ENCODE measurements around the gene DAPK2.

The DAPK2 gene

DNA sequence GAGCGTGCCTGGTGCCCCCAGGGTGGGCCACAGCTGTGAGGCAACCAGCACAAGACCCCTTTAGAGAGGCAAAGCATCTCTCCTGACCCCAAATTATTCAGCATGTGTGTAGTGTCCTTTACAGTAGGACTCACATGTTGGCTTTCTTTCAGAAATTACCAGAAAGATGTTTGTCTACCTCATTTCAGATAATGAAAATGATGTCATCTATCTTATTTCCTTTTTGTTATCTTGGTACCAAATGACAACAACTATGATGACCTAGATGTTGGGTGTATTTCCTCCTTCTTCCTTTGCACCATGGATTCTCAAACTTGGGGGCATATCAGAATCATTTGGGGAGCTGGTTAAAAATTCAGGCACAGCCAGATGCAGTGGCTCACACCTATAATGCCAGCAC lies 50.5 kb downstream of the DAPK2 start:
- no peak for DNase-seq

DNA sequence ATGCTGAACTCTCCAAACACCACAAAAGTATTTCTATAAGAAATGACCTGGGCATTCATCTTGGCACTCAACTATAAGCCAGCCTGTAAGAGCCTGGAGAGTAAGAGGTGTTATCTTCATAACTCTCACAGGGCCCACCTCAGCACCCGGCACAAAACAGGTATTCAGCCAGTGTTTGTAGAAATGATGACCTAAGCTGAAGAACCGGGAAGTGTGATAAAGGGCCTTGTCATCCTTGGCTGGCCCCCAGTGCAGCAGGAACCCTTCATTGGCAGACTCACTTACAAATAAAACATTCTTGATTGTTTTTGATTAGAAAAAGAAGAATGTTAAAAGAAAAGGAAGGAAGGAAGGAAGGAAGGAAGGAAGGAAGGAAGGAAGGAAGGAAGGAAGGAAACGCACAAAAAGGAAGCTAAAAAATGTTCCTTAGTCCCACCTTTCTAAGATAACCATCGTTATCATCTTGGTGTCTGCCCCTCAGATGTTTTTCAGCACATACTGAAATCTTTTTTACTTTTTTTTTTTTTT lies 52.1 kb downstream of the DAPK2 start:
- DNase-seq = no peak

DNA sequence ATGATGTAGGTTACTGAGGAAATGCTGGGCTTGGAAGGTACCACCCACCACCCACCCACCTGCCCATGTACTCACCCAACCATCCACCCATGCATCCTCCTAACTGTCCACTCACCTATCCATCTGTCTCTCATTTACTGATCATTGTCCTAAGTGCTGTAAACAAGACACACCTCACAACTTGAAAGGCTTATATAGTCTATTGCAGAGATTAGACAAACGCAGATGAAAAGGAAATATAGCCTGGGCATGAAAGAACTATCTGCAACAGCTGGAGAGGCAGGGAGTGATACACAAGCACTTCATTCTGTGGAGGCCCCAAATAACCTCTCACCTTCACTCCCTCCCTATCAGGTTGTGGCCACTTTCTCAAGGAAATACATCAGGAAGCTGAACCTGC lies 54.0 kb downstream of the DAPK2 start:
- DNase-seq = no peak

DNA sequence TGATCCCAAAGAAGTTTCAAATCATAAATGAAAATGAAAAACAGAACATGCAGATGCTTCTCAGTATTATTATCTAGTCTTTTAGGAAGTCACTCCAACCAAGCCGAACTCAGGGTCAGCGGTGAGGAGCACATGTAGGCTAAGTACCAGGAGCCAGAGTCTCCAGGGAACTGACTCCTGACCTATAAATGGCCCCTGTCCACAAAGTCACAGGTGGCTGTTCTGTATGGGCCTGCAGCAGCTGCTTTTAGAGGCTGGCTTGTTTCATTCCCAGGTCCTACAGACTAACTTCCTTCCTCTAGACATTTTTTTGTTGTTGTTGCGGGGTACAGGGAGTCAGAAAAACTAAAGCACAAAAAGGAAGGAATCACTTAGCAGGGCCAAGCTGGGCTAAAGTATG lies 54.6 kb downstream of the DAPK2 start:
- no peak for DNase-seq

DNA sequence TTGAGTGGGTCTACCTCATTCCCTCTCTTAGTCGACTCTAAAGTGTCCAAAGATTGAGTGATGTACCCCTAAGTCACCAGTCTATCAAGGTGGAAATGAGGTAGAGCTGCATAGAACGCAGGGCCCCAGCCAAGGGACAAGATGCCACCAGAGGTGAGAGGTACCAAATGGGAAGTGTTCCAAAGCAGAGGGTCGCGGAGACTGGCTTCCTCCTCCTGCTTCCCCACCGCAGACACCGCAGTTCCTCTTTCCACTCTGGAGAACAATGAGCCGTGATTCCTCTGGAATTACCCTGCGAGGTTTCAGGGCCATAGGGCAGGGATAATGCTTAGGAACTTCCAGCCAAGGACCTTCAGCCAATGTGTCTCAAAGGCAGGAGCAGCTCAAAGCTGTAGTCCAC lies 55.8 kb downstream of the DAPK2 start:
- no peak for DNase-seq

DNA sequence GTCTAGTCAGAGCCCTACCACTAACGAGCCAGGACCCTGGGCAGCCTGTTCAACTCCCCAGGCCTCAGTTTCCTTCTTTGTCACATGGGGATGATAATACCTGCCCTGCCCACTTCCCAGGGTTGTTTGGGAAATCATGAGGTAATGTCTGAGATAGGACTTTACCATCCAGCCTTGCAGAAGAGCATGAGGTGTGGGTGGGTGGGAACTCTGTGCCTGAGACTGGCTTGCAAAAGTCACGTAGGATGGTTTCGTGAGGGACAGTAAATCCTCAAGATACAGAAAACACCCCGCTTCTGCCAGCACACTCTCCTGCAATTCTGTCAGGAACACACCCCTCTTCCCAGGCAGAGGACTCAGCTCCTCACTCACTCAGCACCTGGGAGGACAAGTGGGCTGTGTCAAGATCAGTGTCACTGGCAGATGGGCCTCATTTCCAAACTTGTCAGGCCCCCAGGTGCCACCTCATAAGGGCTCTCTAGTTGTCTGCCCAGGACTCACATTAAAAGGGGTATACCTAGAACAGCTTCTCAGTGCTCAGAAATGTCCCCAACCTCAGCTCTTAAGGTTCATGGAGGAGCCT lies 58.4 kb downstream of the DAPK2 start:
- DNase-seq = no peak

DNA sequence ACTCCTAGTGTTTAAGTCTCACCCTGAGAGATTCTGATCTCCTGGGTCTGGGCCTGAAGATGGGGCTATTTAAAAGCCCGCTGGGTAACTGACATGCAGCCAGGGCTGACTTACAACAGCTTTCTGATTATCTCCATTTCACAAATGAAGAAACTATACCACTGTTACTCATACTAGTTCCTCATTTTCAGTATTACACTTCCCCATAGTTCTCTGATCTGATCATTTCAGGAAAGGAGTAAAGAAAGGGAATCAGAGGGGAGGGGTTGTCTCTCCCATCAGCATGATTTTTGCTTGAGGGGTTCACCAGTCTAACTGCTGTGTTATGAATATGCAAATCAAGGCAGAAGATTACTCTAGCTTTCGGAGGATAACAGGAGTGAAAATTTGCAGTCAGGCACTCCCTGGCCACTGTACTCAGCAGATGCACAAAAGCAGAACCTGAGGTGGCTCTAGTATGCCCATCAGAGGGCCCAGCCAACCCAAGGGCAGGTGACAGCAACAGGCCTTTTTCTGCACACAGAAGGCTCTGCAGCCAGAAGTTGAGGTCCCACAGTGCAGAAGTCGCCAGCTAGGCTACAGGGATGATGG lies 59.4 kb downstream of the DAPK2 start:
- DNase-seq = no peak

DNA sequence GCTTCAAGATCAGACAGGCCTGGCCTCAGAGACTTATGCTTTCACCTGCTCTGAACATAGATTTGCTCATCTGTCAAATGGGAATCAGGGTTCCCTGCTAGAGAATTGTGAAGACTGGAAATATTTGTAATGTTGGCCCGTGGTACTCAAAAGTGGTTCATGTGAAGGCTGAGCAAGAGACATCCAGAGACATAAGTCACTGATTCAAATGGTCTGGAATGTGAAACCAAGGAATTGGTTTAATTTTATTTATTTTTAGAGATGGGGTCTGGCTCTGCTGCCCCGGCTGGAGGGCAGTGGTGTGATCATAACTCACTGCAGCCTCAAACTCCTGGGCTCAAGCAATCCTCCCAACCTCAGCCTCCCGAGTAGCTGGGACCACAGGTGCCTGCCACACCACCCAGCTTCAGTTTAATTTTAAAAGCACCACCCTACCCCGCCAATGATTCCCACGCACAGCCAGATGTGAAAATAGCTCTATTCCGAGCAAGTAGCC lies 60.1 kb downstream of the DAPK2 start:
- DNase-seq = no peak

DNA sequence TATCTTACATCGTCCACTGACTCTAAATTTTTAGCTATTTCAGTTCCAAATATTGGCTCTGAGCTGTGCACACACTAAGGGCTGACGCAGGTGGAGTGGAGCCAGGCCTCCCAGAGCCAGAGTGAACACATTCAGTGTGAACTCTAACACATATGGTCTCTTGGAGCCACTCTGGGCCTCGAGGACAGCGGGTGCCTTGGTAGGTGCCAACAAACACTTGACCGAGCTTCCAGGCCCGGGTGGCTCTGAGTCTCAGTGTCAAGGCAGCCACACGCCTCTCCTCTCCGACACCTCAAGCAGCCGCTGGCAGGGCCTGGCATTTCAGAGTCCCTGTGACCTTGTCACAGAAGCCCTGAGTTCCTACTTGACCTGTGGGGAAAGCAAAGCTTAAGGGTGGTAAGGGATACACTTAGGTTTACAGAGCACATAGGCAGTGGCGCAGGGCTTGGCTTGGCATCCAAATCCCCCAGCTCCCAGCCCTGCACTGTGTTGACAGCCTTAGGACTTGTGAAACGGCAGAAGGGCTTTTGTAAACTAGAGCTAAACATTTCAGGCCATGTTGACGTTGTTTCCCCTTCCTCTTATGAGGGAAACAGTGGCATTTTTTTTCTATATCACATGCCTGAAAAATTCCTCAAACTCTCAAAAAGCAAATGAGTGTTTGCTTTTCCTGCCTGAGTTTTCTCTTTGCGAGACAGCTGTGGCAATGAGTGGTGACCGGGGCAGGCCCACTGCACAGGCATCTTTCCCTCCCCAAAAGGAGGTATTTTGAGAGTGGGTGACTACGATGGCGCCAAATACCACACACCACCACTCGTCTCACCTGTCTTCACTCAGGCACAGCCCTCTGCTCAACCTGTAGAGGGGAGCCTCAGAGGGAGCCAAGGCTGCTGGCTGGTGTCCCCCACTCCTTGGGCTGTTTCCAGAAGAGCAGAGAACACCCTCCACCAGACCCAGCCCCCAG lies 60.8 kb downstream of the DAPK2 start:
- DNase-seq = no peak

DNA sequence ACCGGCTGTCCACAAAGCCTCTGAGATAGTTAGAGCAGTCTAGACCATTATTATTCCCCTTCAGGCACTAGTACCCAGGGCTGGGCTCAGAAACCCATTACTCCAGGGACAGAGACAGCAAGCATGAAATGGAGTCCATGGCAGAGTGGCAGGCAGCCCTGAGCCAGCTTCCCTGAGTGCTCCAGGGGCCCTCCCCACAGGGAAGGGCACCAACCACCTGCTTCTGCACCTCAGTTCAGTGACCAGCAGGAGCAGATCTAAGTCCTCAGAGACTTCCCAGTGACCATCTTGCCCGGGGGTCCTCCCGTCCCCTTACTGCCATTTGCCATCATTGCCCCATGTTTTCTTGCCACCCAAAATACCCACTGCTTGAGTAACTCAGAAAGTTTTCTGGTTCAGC lies 62.0 kb downstream of the DAPK2 start:
- DNase-seq = no peak

DNA sequence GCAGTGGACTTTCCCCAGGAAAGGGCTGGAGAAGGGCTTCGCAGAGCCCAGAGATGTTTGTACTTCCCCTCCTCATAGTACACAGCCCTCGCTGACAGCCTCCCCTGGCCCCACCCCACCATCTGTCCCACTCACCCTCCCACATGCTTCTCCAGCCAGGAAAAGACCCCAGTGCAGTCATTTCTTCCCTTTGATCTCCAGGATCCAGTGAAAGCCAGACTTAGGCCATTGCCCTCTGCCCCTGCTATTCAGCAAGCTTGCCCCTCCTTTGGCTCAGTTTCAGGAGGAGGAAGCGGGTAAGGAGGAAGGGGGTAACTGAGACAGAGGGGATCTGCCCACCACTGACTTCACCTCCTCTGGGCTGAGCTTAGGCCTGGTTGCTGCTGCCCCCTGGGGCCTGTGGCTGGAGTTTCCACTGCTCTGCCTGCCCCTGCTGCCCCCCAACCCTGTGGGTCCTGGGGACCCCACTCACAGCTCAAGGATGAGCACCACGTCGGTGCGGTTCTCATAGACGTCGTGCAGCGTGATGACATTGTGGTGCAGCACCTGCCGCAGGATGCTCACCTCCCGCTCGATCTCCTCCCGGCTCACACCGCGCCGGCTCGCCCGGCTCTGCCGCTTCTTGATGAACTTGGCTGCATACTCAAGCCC lies 63.1 kb downstream of the DAPK2 start:
- DNase-seq = no peak

DNA sequence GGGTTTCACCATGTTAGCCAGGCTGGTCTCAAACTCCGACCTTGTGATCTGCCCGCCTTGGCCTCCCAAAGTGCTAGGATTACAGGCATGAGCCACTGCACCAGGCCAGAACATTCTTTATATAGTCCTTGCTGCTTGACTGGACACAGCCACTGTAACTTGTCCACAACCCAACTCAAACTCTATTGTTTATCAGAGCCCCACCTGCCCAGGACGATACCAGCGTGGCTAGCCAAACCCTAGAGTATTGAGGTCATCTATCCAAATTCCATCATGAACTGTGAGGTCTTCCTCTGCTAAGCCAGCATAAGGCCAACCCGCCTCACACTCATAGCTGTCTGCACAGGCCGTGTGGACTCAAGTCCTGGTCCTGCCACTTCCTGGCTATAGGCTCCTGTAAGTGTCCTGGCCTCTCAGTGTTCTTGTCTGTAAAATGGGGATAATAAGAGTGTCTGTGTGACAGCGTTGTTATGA lies 63.9 kb downstream of the DAPK2 start:
- DNase-seq = no peak

DNA sequence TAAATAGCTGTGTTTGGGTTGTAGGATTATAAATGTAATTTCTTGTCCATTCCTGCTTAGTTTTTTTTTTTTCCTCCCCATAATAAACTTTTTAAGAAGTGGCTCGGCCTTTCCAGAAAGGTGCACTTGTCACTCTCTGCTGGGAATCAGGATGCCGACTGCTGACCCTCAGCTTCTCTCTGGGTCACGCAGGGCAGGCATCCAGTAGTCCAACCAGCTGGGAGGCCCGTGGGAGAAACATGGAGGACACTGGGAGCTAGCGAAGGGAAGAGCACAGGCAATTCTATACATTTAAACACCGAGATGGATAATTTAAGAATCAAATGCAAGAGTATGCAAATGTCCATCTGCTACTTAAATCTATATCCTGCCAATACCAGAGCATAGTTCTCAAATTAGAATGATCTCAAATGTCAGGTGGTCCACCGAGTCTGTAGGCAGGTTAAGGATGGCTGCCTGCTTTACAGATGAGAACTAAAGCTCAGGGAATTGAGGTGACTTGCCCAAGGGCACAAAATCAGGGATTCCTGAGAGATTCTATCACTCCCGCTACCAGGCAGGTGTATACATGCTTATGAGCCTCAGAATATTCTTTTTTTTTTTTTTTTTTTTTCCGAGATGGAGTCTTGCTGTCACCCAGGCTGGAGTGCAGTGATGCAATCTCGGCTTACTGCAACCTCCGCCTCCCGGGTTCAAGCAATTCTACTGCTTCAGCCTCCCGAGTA lies 64.5 kb downstream of the DAPK2 start:
- DNase-seq = no peak

DNA sequence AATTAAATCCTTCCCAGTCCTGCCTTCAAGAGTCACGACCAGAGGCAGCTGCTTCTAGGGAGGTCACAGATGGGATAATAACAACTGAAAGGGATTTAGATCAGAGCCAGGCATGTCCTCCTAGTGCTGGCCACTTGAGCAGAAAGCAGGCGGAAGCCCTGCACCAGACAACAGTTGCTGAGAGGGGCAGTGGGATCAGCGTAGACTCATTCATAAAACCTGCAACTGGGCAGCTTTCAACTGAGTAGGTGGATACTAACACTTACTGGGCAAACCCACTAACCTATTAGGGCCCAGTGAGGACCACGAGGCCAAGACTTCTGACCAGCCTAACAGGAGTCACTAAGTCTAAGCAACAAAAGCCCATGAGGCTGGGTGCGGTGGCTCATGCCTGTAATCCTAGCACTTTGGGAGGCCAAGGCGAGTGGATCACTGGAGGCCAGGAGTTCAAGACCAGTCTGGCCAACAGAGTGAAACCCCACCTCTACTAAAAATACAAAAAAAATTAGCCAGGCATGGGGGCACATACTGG lies 67.0 kb downstream of the DAPK2 start:
- no peak for DNase-seq

DNA sequence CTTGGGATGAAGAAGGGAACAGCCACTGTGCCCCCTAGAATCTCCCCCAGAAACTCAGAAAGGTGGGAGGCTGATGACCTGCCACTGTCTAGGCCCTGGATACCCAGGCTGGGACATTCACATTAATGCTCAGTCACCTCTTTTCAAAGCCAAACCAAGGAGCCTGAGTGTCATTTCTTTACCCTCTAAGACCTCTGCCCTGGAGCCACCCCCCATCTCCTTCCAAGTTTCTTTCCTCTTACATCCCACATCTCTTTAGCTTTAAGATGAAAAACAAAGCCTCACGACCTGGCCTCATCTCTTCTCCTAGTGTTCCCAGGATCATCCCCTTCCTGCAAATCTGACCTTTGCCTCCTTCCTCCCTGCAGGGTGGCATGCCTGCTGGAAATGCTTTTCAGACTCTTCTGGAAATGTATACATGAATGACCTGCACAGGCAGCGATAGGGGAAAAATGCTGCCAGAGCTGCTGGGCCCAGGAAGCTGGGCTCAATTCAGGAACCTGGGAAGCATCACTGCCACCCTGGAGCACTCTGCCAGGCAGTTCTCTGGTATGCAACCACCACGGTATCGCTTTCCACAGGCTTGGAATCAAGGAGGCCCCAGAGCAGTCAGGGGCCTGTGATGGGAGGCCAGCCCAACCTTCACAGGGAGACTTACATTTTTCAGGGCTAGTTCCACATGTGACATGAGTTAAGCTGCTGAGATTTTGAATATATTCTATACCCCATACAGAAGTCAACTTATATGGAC lies 67.6 kb downstream of the DAPK2 start:
- DNase-seq = no peak

DNA sequence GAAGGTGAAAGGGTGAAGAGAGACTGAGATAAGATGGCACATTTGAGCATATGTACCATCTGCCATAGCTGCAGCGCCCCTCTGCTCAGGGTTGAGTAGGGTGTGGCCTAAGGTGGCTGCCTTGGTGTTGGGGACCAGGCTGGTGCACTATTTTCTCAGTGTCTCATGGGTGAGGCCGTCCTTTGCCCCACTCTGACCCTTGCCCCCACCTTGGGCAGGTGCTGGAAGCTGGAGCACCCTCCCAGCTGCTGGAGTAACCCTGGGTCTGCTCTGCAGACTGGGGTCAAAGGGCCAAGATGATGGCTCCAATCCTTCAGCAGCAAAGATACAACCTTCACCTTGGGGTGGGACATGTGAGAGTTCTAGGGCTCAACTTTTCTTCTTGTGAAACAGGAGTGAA lies 69.2 kb downstream of the DAPK2 start:
- DNase-seq = no peak

DNA sequence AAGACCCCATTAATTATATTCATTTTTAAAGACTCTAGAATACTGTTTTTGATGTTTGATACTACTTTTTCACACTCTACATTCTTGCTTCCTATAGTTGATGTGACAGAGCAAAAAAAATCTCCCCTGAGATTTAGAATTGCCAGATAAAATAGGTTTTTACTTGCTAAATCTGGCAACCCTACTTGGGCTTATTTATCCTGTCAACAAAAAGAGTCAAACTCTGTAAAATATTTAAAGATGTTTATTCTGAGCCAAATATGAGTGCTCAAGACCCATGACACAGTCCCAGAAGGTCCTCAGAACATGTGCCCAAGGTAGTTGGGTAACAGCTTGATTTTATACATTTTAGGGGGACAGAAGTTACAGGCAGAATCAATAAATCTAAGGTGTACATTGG lies 72.3 kb downstream of the DAPK2 start:
- no peak for DNase-seq

DNA sequence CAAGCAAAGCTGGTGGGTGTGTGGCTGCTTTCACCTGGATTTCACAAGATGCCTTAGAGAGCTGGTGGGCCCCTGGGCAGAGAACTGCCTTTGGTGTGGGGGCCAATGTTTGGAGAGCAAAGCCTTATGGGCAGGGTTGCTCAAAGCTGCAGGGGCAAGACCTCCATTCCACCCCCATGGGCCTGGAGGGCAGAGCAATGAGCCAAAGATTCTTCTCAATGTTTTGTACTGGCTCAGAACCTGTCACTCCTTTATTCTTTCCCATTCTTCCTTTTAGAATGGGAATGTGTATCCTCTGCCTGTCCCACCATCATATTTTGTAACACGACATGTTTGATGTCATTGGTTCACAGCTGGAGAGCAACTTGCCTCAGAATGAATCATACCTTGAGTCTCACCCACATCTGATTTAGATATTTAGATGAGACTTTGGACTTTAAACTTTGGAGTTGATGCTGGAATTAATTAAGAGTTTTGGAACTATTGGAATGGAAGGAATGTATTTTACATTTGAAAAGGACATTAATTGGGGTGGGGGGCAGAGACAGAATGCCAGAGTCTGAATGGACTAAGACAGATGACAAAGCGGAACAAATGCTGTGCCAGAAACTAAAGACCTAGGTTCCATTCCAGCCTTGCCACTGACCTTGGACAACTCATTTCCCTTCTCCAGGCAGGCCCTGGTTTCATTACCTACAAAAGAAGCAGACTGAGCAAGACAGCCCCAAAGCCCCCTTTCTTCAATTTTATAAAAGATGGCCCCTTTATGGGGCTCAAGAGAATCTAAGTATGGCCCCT lies 72.9 kb downstream of the DAPK2 start:
- DNase-seq = no peak

DNA sequence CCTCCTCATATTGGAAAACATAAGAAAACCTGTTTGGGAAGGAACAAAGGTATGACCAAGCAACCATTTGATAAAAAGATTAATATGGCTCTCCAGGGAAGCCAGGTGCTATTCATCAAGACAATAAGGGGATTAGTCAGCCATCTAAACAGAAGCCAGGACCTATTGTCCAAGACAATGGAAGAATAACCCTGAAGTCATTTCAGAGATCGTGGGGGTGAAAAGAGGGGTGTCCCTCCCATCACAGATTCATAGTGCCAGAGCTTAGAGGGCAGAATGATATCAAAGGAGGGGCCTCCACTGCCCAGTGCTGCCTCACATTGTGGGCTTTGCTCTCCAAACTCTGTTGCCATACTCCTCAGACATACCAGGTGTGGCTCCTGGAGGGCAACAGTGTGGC lies 73.5 kb downstream of the DAPK2 start:
- no peak for DNase-seq

DNA sequence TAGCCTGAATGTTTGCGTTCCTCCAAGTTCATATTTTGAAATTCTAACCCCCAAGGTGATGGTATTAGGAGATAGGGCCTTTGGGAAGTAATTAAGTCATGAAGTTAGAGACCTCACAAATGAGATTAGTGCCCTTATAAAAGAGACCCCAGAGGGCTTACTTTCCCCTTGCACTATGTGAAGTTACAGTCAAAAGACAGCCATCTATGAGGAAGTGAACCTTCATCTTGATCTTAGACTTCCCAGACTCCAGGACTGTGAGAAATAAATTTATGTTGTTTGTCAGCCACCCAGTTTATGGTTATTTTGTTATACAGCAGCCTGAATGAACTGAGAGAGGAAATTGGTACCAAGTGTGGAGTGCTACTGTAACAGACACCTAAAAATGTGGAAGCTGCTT lies 74.4 kb downstream of the DAPK2 start:
- DNase-seq = no peak

All from hippocampal formation (tissue), 2 donors.